ENCODE measurements around the gene TMEM178A.

GRCh38 chr2:39663187-39663930 is 2.4 kb upstream of the TMEM178A start:
- TF ChIP-seq CTCF (IDR thresholded peaks at IDR 0.05) (no peak), POLR2A (IDR thresholded peaks at IDR 0.05) (no peak)

Data from transverse colon (tissue), 3 donors.